ENCODE results near the gene C3. TPM values are rescaled to one million over a fixed set of nuclear protein-coding genes. Genes with fewer than 3 reads are reported as not detected.

The C3 gene
- total RNA-seq, 2 experiments from 2014 or later: 0.34 to 1.1 TPM

DNA sequence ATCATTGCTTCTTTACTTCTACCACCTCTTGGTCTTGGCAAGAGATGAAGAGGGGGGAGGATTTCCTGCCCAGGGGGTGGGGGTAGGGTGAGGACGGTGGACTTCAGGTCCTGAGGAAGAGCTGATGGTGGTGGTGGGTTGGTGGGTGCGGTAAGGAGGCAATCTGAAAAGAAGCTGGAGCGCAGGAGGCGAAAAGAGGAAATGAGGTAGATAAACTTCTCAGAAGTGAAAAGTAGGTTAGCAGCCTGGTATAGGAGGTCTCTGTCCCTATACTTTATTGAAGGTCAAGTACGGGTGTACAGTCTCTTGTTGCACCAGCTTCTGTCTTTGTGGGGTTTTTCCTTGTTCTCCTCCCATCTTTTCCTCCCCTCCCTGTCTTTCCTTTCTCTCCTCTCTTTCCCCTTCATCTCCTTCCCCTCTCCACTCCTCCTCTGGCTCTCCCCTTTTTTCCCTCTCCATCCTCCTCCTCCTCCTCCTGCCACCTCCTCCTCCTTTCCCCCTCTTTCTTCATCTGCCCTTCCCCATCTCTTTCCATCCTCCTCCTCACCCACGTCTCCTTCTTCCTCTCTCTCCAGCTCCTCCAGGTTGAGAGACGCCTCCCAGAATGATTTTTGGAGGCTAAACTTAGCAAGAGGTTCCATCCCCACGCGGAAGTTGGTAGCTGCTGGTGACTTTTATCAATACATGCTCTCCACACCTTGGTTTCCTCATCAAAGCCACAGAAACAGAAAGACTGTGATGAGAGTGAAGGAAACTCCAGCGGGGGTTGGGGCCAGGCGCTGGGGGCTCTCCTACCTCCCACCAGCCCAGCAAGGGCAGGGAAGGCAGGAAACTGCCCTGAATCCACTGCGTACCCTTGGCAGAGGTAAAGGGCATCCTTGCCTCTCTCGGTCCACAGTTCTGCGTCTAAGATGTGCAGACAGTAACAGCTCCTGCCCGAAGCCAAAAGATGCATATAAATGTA lies 65.8 kb downstream of the C3 start:
- H3K9me3 Mint-ChIP-seq: peaks cover 1% of the 10 kb centered on the region
- H3K27me3 Mint-ChIP-seq: no peaks in the 10 kb centered on the region
- ATAC-seq (peak; percentile 80), DNase-seq (peak; percentile 88)
- H3K27ac Mint-ChIP-seq: peak overlapping the region; percentile 95
- intact Hi-C loops (cut with micrococcal nuclease): no loop called here
- TF ChIP-seq, protein P1, sequence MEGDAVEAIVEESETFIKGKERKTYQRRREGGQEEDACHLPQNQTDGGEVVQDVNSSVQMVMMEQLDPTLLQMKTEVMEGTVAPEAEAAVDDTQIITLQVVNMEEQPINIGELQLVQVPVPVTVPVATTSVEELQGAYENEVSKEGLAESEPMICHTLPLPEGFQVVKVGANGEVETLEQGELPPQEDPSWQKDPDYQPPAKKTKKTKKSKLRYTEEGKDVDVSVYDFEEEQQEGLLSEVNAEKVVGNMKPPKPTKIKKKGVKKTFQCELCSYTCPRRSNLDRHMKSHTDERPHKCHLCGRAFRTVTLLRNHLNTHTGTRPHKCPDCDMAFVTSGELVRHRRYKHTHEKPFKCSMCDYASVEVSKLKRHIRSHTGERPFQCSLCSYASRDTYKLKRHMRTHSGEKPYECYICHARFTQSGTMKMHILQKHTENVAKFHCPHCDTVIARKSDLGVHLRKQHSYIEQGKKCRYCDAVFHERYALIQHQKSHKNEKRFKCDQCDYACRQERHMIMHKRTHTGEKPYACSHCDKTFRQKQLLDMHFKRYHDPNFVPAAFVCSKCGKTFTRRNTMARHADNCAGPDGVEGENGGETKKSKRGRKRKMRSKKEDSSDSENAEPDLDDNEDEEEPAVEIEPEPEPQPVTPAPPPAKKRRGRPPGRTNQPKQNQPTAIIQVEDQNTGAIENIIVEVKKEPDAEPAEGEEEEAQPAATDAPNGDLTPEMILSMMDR (IDR thresholded peaks at IDR 0.05): no peak
- peak overlapping the region; percentile 71 for H3K4me3 Mint-ChIP-seq
- H3K36me3 Mint-ChIP-seq (ENCODE audit: low read depth): peaks cover 19% of the 10 kb centered on the region
- POLR2A ChIA-PET: interaction anchor here (0.7 to 1.8 kb wide), 12 partner anchors 9 to 83 kb away, joined by 3 to 14 read pairs (median 5); partner anchors contain the start of genes GPR108 and TNFSF14
- H3K4me1 Mint-ChIP-seq (ENCODE audit: low read depth): peaks cover 57% of the 10 kb centered on the region
- CTCF ChIA-PET: interaction anchor here (0.7 to 3.0 kb wide), 8 partner anchors 10 to 138 kb away, joined by 3 to 8 read pairs (median 6); partner anchors contain the start of genes GPR108 and TNFSF14

DNA sequence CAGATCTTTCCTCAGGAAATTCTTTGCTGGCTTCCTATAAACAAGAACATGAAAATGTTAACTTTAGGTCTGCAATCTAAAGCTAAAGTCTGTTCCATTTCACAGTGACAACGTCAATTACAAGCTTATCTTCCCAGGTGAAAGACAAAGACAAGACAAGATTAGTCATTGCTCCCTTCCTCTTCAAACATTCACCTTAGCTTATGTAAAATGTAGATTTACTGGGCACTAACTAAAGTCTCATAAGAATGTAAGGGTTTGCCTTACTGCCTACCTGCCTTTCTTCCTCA lies 67.7 kb downstream of the C3 start:
- Mint-ChIP-seq H3K27ac (peak overlapping the region; percentile 93), H3K4me3 (no peak overlapping the region), H3K27me3 (no peaks in the 10 kb centered on the region), H3K9me3 (peaks cover 1% of the 10 kb centered on the region), H3K4me1 (ENCODE audit: low read depth) (peaks cover 42% of the 10 kb centered on the region), H3K36me3 (ENCODE audit: low read depth) (peaks cover 9% of the 10 kb centered on the region)
- ATAC-seq: no peak
- TF ChIP-seq, protein P1 (IDR thresholded peaks at IDR 0.05): no peak
- ChIA-PET CTCF (interaction anchor here (0.9 to 2.1 kb wide), 12 partner anchors 9 to 211 kb away, joined by 3 to 13 read pairs (median 4); partner anchors contain the start of gene VAV1), POLR2A (interaction anchor here (0.5 to 2.3 kb wide), 6 partner anchors 9 to 174 kb away, joined by 3 to 12 read pairs (median 6); partner anchors contain the start of gene TNFSF14)
- intact Hi-C loops (cut with micrococcal nuclease): no loop called here
- no peak for DNase-seq

DNA sequence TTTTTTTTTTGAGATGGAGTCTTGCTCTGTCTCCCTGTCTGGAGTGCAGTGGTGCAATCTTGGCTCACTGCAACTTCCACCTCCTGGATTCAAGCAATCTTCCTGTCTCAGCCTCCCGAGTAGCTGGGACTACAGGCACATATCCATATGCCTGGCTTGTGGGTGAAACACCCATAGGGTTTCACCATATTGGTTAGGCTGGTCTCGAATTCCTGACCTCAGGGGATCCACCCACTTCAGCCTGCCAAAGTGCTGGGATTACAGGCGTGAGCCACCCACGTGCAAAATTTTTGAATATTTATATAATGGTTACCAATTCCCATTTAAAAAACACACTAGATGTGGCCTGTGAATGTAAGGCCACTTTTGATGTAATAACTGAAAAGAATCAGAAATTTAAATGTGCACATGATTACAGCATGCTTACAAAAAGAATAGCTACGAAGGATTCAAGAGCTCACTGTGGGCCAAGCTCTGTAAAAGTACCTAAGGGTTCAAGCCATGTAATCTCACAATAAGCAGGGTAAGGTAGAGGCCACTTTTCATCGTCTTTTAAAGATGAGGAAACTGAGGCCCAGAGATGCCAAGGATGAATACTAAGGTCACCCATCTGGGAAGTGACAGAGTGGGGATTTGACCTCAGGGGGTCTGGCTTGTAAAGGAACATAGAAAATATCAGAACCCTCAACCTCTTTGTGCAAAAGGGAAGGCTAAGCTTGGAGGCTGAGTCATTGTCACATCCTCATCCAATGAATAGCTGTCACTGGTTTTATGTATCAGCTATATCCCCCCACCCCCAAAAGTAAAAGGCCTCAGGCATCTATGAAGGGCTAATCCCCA lies 68.3 kb downstream of the C3 start:
- DNase-seq (no peak), ATAC-seq (no peak)
- ChIA-PET POLR2A (interaction anchor here (0.5 to 2.3 kb wide), 6 partner anchors 9 to 173 kb away, joined by 3 to 12 read pairs (median 6); partner anchors contain the start of gene TNFSF14), CTCF (interaction anchor here (0.9 to 2.1 kb wide), 12 partner anchors 9 to 212 kb away, joined by 3 to 13 read pairs (median 4); partner anchors contain the start of gene VAV1)
- intact Hi-C loops (cut with micrococcal nuclease): no loop called here
- Mint-ChIP-seq H3K4me1 (ENCODE audit: low read depth) (peaks cover 39% of the 10 kb centered on the region), H3K4me3 (no peak overlapping the region), H3K36me3 (ENCODE audit: low read depth) (peaks cover 3% of the 10 kb centered on the region), H3K27me3 (no peaks in the 10 kb centered on the region), H3K9me3 (peaks cover 1% of the 10 kb centered on the region), H3K27ac (peak overlapping the region; percentile 93)
- TF ChIP-seq, protein P1 (IDR thresholded peaks at IDR 0.05): no peak

DNA sequence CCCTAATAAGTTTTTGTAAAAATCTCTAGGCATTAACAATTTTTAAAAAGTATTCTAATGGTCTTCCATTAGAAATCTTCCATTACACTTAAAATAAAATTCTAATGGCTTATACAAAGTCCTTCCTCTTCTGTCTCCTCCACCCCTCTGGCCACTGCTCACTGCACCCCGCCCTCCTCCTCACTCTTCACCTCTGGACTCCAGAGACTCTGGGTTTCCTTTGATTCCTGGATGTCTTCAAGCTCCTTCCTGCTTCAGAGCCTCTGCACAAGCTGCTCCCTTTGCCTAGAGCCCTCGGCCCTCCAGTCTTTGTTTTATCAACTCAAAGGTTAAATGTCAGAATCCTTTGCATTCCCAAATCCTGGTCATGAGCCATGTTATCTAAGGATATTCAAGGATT lies 71.3 kb downstream of the C3 start:
- ATAC-seq: no peak
- Mint-ChIP-seq H3K27me3 (no peaks in the 10 kb centered on the region), H3K27ac (no peak overlapping the region), H3K4me1 (ENCODE audit: low read depth) (peaks cover 27% of the 10 kb centered on the region), H3K4me3 (no peak overlapping the region), H3K9me3 (peaks cover 1% of the 10 kb centered on the region), H3K36me3 (ENCODE audit: low read depth) (no peaks in the 10 kb centered on the region)
- CTCF ChIA-PET: interaction anchor here (0.7 to 1.7 kb wide), 2 partner anchors 16 to 125 kb away, joined by 3 to 10 read pairs; no protein-coding TSS in a partner anchor
- TF ChIP-seq, protein P1 (IDR thresholded peaks at IDR 0.05): no peak
- POLR2A ChIA-PET: interaction anchor here (1.4 kb wide), 1 partner anchor 21 kb away, joined by 4 read pairs; the partner anchor contains the start of gene TNFSF14
- intact Hi-C loops (cut with micrococcal nuclease): no loop called here
- DNase-seq: no peak
